SK-N-MC (cell line): ENCODE measurements around the gene RBM6.

ENCODE experiments used
- DNase-seq: peaks from one replicate; pipeline ENCODE4 v3.0.0-alpha.2; 2011; ENCODE audit warnings: low read depth, low spot score
- H3K27ac ChIP-seq: fragments of 200-600 bp; sonication (generic); 2 replicates; pipeline ENCODE4 v1.5.1; 2016; ENCODE audit warnings: mixed run types
- H3K36me3 ChIP-seq: fragments of 200-600 bp; sonication (generic); 2 replicates; pipeline ENCODE4 v1.6.1; 2017; ENCODE audit warnings: antibody characterized with exemption, low read length, mixed read lengths; ENCODE audit not compliant: insufficient read depth
- H3K4me3 ChIP-seq: fragments of 200-600 bp; sonication (generic); 2 replicates; pipeline ENCODE4 v1.5.1; 2016
- H3K9ac ChIP-seq: fragments of 200-600 bp; sonication (generic); 2 replicates; pipeline ENCODE4 v1.8.0; 2017; ENCODE audit warnings: mixed run types, mixed read lengths; ENCODE audit not compliant: insufficient read length
- H3K9me3 ChIP-seq: fragments of 200-600 bp; sonication (generic); 2 replicates; pipeline ENCODE4 v1.6.1; 2017; ENCODE audit warnings: low read depth, mild to moderate bottlenecking, antibody characterized with exemption, low read length, moderate library complexity, mixed read lengths
- EZH2 ChIP-seq: fragments of 200-600 bp; sonication (generic); IDR thresholded peaks from one replicate; pipeline ENCODE4 v1.6.1; 2017; ENCODE audit warnings: antibody characterized with exemption
- FOXP2 ChIP-seq: optimal IDR thresholded peaks from 2 replicates; pipeline ENCODE3; 2011; ENCODE audit warnings: mild to moderate bottlenecking, moderate library complexity; ENCODE audit not compliant: insufficient read depth; ENCODE audit errors: extremely low read length, control extremely low read depth
- POLR2AphosphoS5 ChIP-seq: IDR thresholded peaks from 2 replicates; pipeline ENCODE4 v1.6.1; 2012; ENCODE audit warnings: mild to moderate bottlenecking, low read depth, low read length, borderline replicate concordance

RBM6 gene

GRCh38 chr3:49952924-49953323 lies 13.0 kb downstream of the RBM6 start:
- no peaks in the 10 kb centered on the region for H3K36me3 ChIP-seq
- DNase-seq = no peak
- H3K27ac ChIP-seq = no peak overlapping the region
- H3K9me3 ChIP-seq = no peaks in the 10 kb centered on the region
- no peak overlapping the region for H3K4me3 ChIP-seq
- no peak overlapping the region for H3K9ac ChIP-seq
- TF ChIP-seq FOXP2 (no peak), POLR2AphosphoS5 (no peak), EZH2 (no peak)

GRCh38 chr3:49955636-49956035 lies 15.7 kb downstream of the RBM6 start:
- H3K9ac ChIP-seq = no peak overlapping the region
- H3K9me3 ChIP-seq = no peaks in the 10 kb centered on the region
- H3K36me3 ChIP-seq = no peaks in the 10 kb centered on the region
- no peak overlapping the region for H3K27ac ChIP-seq
- TF ChIP-seq EZH2 = no peak
- no peak for TF ChIP-seq FOXP2
- no peak for TF ChIP-seq POLR2AphosphoS5
- DNase-seq = no peak
- H3K4me3 ChIP-seq = no peak overlapping the region

GRCh38 chr3:49966233-49966942 lies 26.4 kb downstream of the RBM6 start:
- Histone ChIP-seq H3K27ac (no peak overlapping the region), H3K36me3 (no peaks in the 10 kb centered on the region; the same call in 1 of the 2 replicates), H3K9me3 (no peaks in the 10 kb centered on the region), H3K4me3 (no peak overlapping the region), H3K9ac (no peak overlapping the region)
- DNase-seq = no peak
- TF ChIP-seq EZH2 = no peak
- no peak for TF ChIP-seq FOXP2
- no peak for TF ChIP-seq POLR2AphosphoS5

GRCh38 chr3:49967291-49967690 lies 27.3 kb downstream of the RBM6 start:
- Histone ChIP-seq H3K36me3 (peaks cover 2% of the 10 kb centered on the region; the same call in 1 of the 2 replicates), H3K9ac (no peak overlapping the region), H3K27ac (no peak overlapping the region), H3K4me3 (no peak overlapping the region), H3K9me3 (no peaks in the 10 kb centered on the region)
- TF ChIP-seq EZH2 (no peak), POLR2AphosphoS5 (no peak), FOXP2 (no peak)
- no peak for DNase-seq

- Histone ChIP-seq H3K9ac (no peak overlapping the region), H3K4me3 (no peak overlapping the region), H3K27ac (no peak overlapping the region), H3K9me3 (no peaks in the 10 kb centered on the region), H3K36me3 (peaks cover 3% of the 10 kb centered on the region; the same call in 1 of the 2 replicates)
- DNase-seq = no peak
- TF ChIP-seq EZH2 (no peak), POLR2AphosphoS5 (no peak), FOXP2 (no peak)
Measured at GRCh38 chr3:49968346-49968745, 28.4 kb downstream of the RBM6 start.

- H3K9ac ChIP-seq = no peak overlapping the region
- no peak for TF ChIP-seq POLR2AphosphoS5
- TF ChIP-seq FOXP2 = no peak
- TF ChIP-seq EZH2 = no peak
- H3K36me3 ChIP-seq = peaks cover 6% of the 10 kb centered on the region; the same call in 1 of the 2 replicates
Measured at GRCh38 chr3:49972656-49973055, 32.7 kb downstream of the RBM6 start.

GRCh38 chr3:49976942-49977341 lies 37.0 kb downstream of the RBM6 start:
- no peak overlapping the region for H3K4me3 ChIP-seq
- no peak overlapping the region for H3K9ac ChIP-seq
- H3K9me3 ChIP-seq = no peaks in the 10 kb centered on the region
- TF ChIP-seq FOXP2 (no peak), POLR2AphosphoS5 (no peak), EZH2 (no peak)
- H3K27ac ChIP-seq = no peak overlapping the region
- H3K36me3 ChIP-seq = peaks cover 6% of the 10 kb centered on the region; the same call in 1 of the 2 replicates
- no peak for DNase-seq

More at GRCh38 chr3:49972656-49973055, 32.7 kb downstream of the RBM6 start:
- no peaks in the 10 kb centered on the region for H3K9me3 ChIP-seq
- DNase-seq = no peak
- no peak overlapping the region for H3K4me3 ChIP-seq
- H3K27ac ChIP-seq = no peak overlapping the region

- no peak for DNase-seq
- H3K9me3 ChIP-seq = no peaks in the 10 kb centered on the region
- TF ChIP-seq EZH2 (no peak), POLR2AphosphoS5 (no peak), FOXP2 (no peak)
- H3K27ac ChIP-seq = no peak overlapping the region
- H3K4me3 ChIP-seq = no peak overlapping the region
- H3K36me3 ChIP-seq = no peaks in the 10 kb centered on the region
- H3K9ac ChIP-seq = no peak overlapping the region
Measured at GRCh38 chr3:49984394-49984793, 44.4 kb downstream of the RBM6 start.

GRCh38 chr3:49992326-49992725 lies 52.4 kb downstream of the RBM6 start:
- Histone ChIP-seq H3K36me3 (no peaks in the 10 kb centered on the region), H3K4me3 (no peak overlapping the region), H3K9me3 (no peaks in the 10 kb centered on the region), H3K27ac (no peak overlapping the region), H3K9ac (no peak overlapping the region)
- TF ChIP-seq EZH2 = no peak
- TF ChIP-seq FOXP2 = no peak
- TF ChIP-seq POLR2AphosphoS5 = no peak
- DNase-seq = no peak
